A673 (cell line): Measurements from ENCODE around the gene ITIH2. TPM values are rescaled to one million over a fixed set of nuclear protein-coding genes. Genes with fewer than 3 reads are reported as not detected.
"Not testable (repeated sequence)": the region's sequence is repeated elsewhere in the genome, so short reads cannot be mapped to it uniquely, and the experiment has no call there.

Experiments
- BruUV-seq: library from RNA; stranded (reverse); fragments of 400-500 nt; replicated peaks from 2 replicates; lab custom pipeline; 2021; lab: Mats Ljungman, UMichigan
- CTCF ChIA-PET: fragments of 300-600 bp; sonication (Branson Sonifier 250); formaldehyde crosslinking; loops from one replicate; lab custom pipeline; 2022; ENCODE audit warnings: antibody characterized with exemption; lab: Charles Lee
- POLR2A ChIA-PET: fragments of 300-600 bp; sonication (Branson Sonifier 250); formaldehyde crosslinking; loops from one replicate; lab custom pipeline; 2022; ENCODE audit warnings: antibody characterized with exemption; ENCODE audit not compliant: low non-redundant PET; lab: Charles Lee
- DNase-seq: peaks from one replicate; pipeline ENCODE4 v3.0.0-alpha.2; 2015; ENCODE audit warnings: low spot score
- H3K27ac ChIP-seq: fragments of 200-600 bp; sonication (generic); 2 replicates; pipeline ENCODE4 v1.5.1; 2016; ENCODE audit warnings: mixed run types, low read depth, mild to moderate bottlenecking, mixed read lengths, antibody characterized with exemption, low read length; ENCODE audit not compliant: poor library complexity, severe bottlenecking
- H3K27me3 ChIP-seq: fragments of 200-600 bp; sonication (generic); replicated peaks from 2 replicates; pipeline ENCODE4 v1.6.1; 2017; ENCODE audit warnings: mixed run types, low read depth, mild to moderate bottlenecking, mixed read lengths, antibody characterized with exemption, low read length; ENCODE audit not compliant: insufficient read depth, poor library complexity
- H3K36me3 ChIP-seq: fragments of 200-600 bp; sonication (generic); 2 replicates; pipeline ENCODE4 v1.6.1; 2016; ENCODE audit warnings: mixed run types, mild to moderate bottlenecking, mixed read lengths, antibody characterized with exemption, low read length; ENCODE audit not compliant: insufficient read depth, poor library complexity, severe bottlenecking
- H3K4me1 ChIP-seq: fragments of 200-600 bp; sonication (generic); 2 replicates; pipeline ENCODE4 v1.6.1; 2017; ENCODE audit warnings: mixed run types, mild to moderate bottlenecking, mixed read lengths, antibody characterized with exemption, low read length; ENCODE audit not compliant: insufficient read depth, poor library complexity, severe bottlenecking
- H3K4me3 ChIP-seq: fragments of 200-600 bp; sonication (generic); 2 replicates; pipeline ENCODE4 v1.5.1; 2016; ENCODE audit warnings: low read depth, mixed run types, mild to moderate bottlenecking, mixed read lengths, low read length; ENCODE audit not compliant: poor library complexity, severe bottlenecking
- H3K9me3 ChIP-seq: fragments of 200-600 bp; sonication (generic); 2 replicates; pipeline ENCODE4 v1.6.1; 2016; ENCODE audit warnings: mixed run types, low read depth, mild to moderate bottlenecking, mixed read lengths, antibody characterized with exemption, low read length; ENCODE audit not compliant: poor library complexity, severe bottlenecking
- CTCF ChIP-seq: fragments of 300-800, 200-600 bp; sonication (generic); conservative IDR thresholded peaks from 2 replicates; pipeline ENCODE4 v1.5.1; 2017; ENCODE audit warnings: low read depth, mild to moderate bottlenecking, antibody characterized with exemption, low read length, moderate library complexity, mixed read lengths
- EZH2 ChIP-seq: fragments of 200-600 bp; sonication (generic); IDR thresholded peaks from 2 replicates; pipeline ENCODE4 v1.6.1; 2017; ENCODE audit warnings: borderline replicate concordance, low read depth, mild to moderate bottlenecking, mixed read lengths, antibody characterized with exemption, low read length; ENCODE audit not compliant: poor library complexity, severe bottlenecking
- intact Hi-C: fragments of 100-400 bp; cut with micrococcal nuclease; formaldehyde crosslinking; loops from one replicate; pipeline ENCODE4 v1.10.0; 2022; ENCODE audit not compliant: unreplicated experiment
- total RNA-seq: library from RNA; stranded (reverse); gene quantifications from 2 replicates; pipeline ENCODE4 v1.2.3, GENCODE V29; 2021

Gene ITIH2
- total RNA-seq, 1 experiment from 2014 or later = not detected

- no peaks in the 10 kb centered on the region for H3K4me1 ChIP-seq
- ChIA-PET CTCF (no interaction called here), POLR2A (no interaction called here)
- no peak overlapping the region for H3K27ac ChIP-seq
- H3K9me3 ChIP-seq = no peaks in the 10 kb centered on the region
- intact Hi-C loops = no loop called here
- no peak overlapping the region for H3K4me3 ChIP-seq
- no TSS peak for BruUV-seq
- no peaks in the 10 kb centered on the region for H3K36me3 ChIP-seq
- TF ChIP-seq CTCF (no peak), EZH2 (no peak)
- no peak for DNase-seq
- H3K27me3 ChIP-seq = peaks cover 18% of the 10 kb centered on the region
Measured at GRCh38 chr10:7710446-7710845, 7.3 kb downstream of the ITIH2 start.

GRCh38 chr10:7711075-7711474 lies 8.0 kb downstream of the ITIH2 start:
- CTCF ChIA-PET, DNase-seq, intact Hi-C loops, H3K36me3 ChIP-seq, H3K9me3 ChIP-seq, H3K4me3 ChIP-seq, BruUV-seq, H3K4me1 ChIP-seq, H3K27ac ChIP-seq, POLR2A ChIA-PET: not testable (repeated sequence)
- peaks cover 18% of the 10 kb centered on the region for H3K27me3 ChIP-seq

- H3K4me3 ChIP-seq = no peak overlapping the region
- ChIA-PET CTCF (no interaction called here), POLR2A (no interaction called here)
- intact Hi-C loops = no loop called here
- TF ChIP-seq CTCF (no peak), EZH2 (no peak)
- H3K4me1 ChIP-seq = no peaks in the 10 kb centered on the region
- BruUV-seq = no TSS peak
- no peak overlapping the region for H3K27ac ChIP-seq
- no peak for DNase-seq
- H3K36me3 ChIP-seq = no peaks in the 10 kb centered on the region
- no peaks in the 10 kb centered on the region for H3K9me3 ChIP-seq
- peaks cover 9% of the 10 kb centered on the region for H3K27me3 ChIP-seq
Measured at GRCh38 chr10:7715515-7715914, 12.4 kb downstream of the ITIH2 start.

GRCh38 chr10:7717767-7718166 lies 14.7 kb downstream of the ITIH2 start:
- BruUV-seq = no TSS peak
- no peaks in the 10 kb centered on the region for H3K9me3 ChIP-seq
- no peak overlapping the region for H3K4me3 ChIP-seq
- H3K36me3 ChIP-seq = no peaks in the 10 kb centered on the region
- H3K4me1 ChIP-seq = no peaks in the 10 kb centered on the region
- H3K27ac ChIP-seq = no peak overlapping the region
- CTCF ChIA-PET = no interaction called here
- intact Hi-C loops = no loop called here
- POLR2A ChIA-PET = no interaction called here
- DNase-seq = no peak
- H3K27me3 ChIP-seq = peaks cover 21% of the 10 kb centered on the region
- no peak for TF ChIP-seq CTCF
- no peak for TF ChIP-seq EZH2
